H9 (cell line): Measurements from ENCODE around the gene HECA. TPM values are rescaled to one million over a fixed set of nuclear protein-coding genes. Genes with fewer than 3 reads are reported as not detected.
A peak's percentile ranks its signal among the peaks of the same experiment; 100 is the strongest.

Source experiments
- DNase-seq: peaks from one replicate; pipeline ENCODE4 v3.0.0-alpha.2; 2017
- H2AFZ ChIP-seq: one replicate; pipeline ENCODE4 v1.6.1; 2013; ENCODE audit warnings: mild to moderate bottlenecking, low read length, control low read depth, moderate library complexity
- H2AK5ac ChIP-seq: 2 replicates; pipeline ENCODE4 v1.6.1; 2013; ENCODE audit warnings: low read length, control low read depth, mixed read lengths; ENCODE audit not compliant: insufficient read length
- H2BK120ac ChIP-seq: one replicate; pipeline ENCODE4 v1.6.1; 2013; ENCODE audit warnings: low read depth, mild to moderate bottlenecking, low read length, control low read depth, inconsistent platforms; ENCODE audit not compliant: poor library complexity, severe bottlenecking
- H2BK12ac ChIP-seq: 2 replicates; pipeline ENCODE4 v1.6.1; 2013; ENCODE audit warnings: low read length, control low read depth, mixed read lengths, low read depth; ENCODE audit not compliant: insufficient read length
- H2BK15ac ChIP-seq: 2 replicates; pipeline ENCODE4 v1.6.1; 2013; ENCODE audit warnings: low read depth, low read length, control low read depth
- H2BK20ac ChIP-seq: one replicate; pipeline ENCODE4 v1.6.1; 2013; ENCODE audit warnings: low read depth, mild to moderate bottlenecking, low read length, control low read depth, inconsistent platforms; ENCODE audit not compliant: poor library complexity, severe bottlenecking
- H2BK5ac ChIP-seq: 2 replicates; pipeline ENCODE4 v1.6.1; 2013; ENCODE audit warnings: low read length, control low read depth, mixed read lengths; ENCODE audit not compliant: insufficient read length
- H3K14ac ChIP-seq: 2 replicates; pipeline ENCODE4 v1.6.1; 2013; ENCODE audit warnings: low read length, control low read depth; ENCODE audit not compliant: insufficient read depth
- H3K18ac ChIP-seq: 2 replicates; pipeline ENCODE4 v1.6.1; 2013; ENCODE audit warnings: low read depth, mild to moderate bottlenecking, mixed read lengths, low read length, control low read depth; ENCODE audit not compliant: insufficient read length
- H3K23ac ChIP-seq: 2 replicates; pipeline ENCODE4 v1.6.1; 2013; ENCODE audit warnings: low read length, control low read depth, mixed read lengths, low read depth; ENCODE audit not compliant: insufficient read length
- H3K23me2 ChIP-seq: 2 replicates; pipeline ENCODE4 v1.6.1; 2013; ENCODE audit warnings: low read depth, mild to moderate bottlenecking, mixed read lengths, low read length, control low read depth; ENCODE audit not compliant: insufficient read length, poor library complexity, severe bottlenecking
- H3K27ac ChIP-seq: 2 replicates; pipeline ENCODE4 v1.5.1; 2013; ENCODE audit warnings: low read length, control low read depth, mixed read lengths, low read depth; ENCODE audit not compliant: insufficient read length
- H3K27me3 ChIP-seq: 2 replicates; pipeline ENCODE4 v1.6.1; 2013; ENCODE audit warnings: low read length, control low read depth, inconsistent platforms; ENCODE audit not compliant: insufficient read depth
- H3K4ac ChIP-seq: 2 replicates; pipeline ENCODE4 v1.6.1; 2013; ENCODE audit warnings: low read depth, mild to moderate bottlenecking, control low read depth, inconsistent platforms, low read length, moderate library complexity
- H3K4me1 ChIP-seq: 2 replicates; pipeline ENCODE4 v1.6.1; 2013; ENCODE audit warnings: low read length, control low read depth, inconsistent platforms; ENCODE audit not compliant: insufficient read depth
- H3K4me2 ChIP-seq: 2 replicates; pipeline ENCODE4 v1.6.1; 2013; ENCODE audit warnings: low read length, control low read depth, mixed read lengths; ENCODE audit not compliant: insufficient read length, insufficient read depth
- H3K56ac ChIP-seq: 2 replicates; pipeline ENCODE4 v1.6.1; 2013; ENCODE audit warnings: low read depth, mild to moderate bottlenecking, mixed read lengths, low read length, control low read depth; ENCODE audit not compliant: insufficient read length
- H3K79me1 ChIP-seq: 2 replicates; pipeline ENCODE4 v1.6.1; 2013; ENCODE audit warnings: low read depth, mild to moderate bottlenecking, moderate library complexity, low read length, control low read depth, inconsistent platforms; ENCODE audit not compliant: insufficient read depth, poor library complexity, severe bottlenecking
- H3K79me2 ChIP-seq: 2 replicates; pipeline ENCODE4 v1.6.1; 2013; ENCODE audit warnings: low read length, control low read depth, inconsistent platforms; ENCODE audit not compliant: insufficient read depth
- H3K9ac ChIP-seq: 2 replicates; pipeline ENCODE4 v1.6.1; 2013; ENCODE audit warnings: low read length, control low read depth, mixed read lengths; ENCODE audit not compliant: insufficient read length; ENCODE audit errors: extremely low read depth
- H3K9me3 ChIP-seq: one replicate; pipeline ENCODE4 v1.6.1; 2013; ENCODE audit warnings: low read depth, low read length, inconsistent platforms; ENCODE audit not compliant: control insufficient read depth
- H3T11ph ChIP-seq: one replicate; pipeline ENCODE4 v1.6.1; 2013; ENCODE audit warnings: mild to moderate bottlenecking, low read length, control low read depth, inconsistent platforms
- H4K20me1 ChIP-seq: one replicate; pipeline ENCODE4 v1.6.1; 2013; ENCODE audit not compliant: control insufficient read depth, insufficient read length, insufficient read depth
- H4K5ac ChIP-seq: 2 replicates; pipeline ENCODE4 v1.6.1; 2013; ENCODE audit warnings: low read depth, mild to moderate bottlenecking, mixed read lengths, low read length, control low read depth; ENCODE audit not compliant: insufficient read length
- H4K8ac ChIP-seq: replicated peaks from 2 replicates; pipeline ENCODE4 v1.6.1; 2013; ENCODE audit warnings: low read length, control low read depth, mixed read lengths, low read depth; ENCODE audit not compliant: insufficient read length
- H4K91ac ChIP-seq: 2 replicates; pipeline ENCODE4 v1.6.1; 2013; ENCODE audit warnings: low read depth, mild to moderate bottlenecking, moderate library complexity, mixed read lengths, low read length, control low read depth; ENCODE audit not compliant: insufficient read length
- H3K27ac Mint-ChIP-seq, 3 experiments: 2 replicates in 2 of 3; 3 replicates in 1 of 3; pipeline ENCODE4 v1.8.0; 2020 to 2021; ENCODE audit warnings: mixed read lengths in 3 of 3, mild to moderate bottlenecking in 1 of 3, moderate library complexity in 1 of 3
- H3K27me3 Mint-ChIP-seq: 2 replicates; pipeline ENCODE4 v1.8.0; 2021; ENCODE audit warnings: low read depth, mild to moderate bottlenecking, moderate library complexity, mixed read lengths
- H3K36me3 Mint-ChIP-seq, 3 experiments: 2 replicates in 2 of 3; 3 replicates in 1 of 3; pipeline ENCODE4 v1.8.0; 2020 to 2021; ENCODE audit warnings: low read depth in 3 of 3, mixed read lengths in 3 of 3; ENCODE audit not compliant: insufficient read depth in 1 of 3
- H3K4me1 Mint-ChIP-seq, 2 experiments: 2 replicates each; pipeline ENCODE4 v1.8.0; 2020; ENCODE audit warnings: mixed read lengths in 2 of 2
- H3K4me3 Mint-ChIP-seq, 2 experiments: 2 replicates in 1 of 2; 3 replicates in 1 of 2; pipeline ENCODE4 v1.8.0; 2020 to 2021; ENCODE audit warnings: mild to moderate bottlenecking in 2 of 2, mixed read lengths in 2 of 2, moderate library complexity in 1 of 2
- H3K9me3 Mint-ChIP-seq, 2 experiments: 2 replicates in 1 of 2; 3 replicates in 1 of 2; pipeline ENCODE4 v1.8.0; 2020; ENCODE audit warnings: mild to moderate bottlenecking in 2 of 2, mixed read lengths in 2 of 2, moderate library complexity in 1 of 2
- CTCF ChIP-seq: fragments of 200-600 bp; sonication (generic); conservative IDR thresholded peaks from 3 replicates; pipeline ENCODE4 v1.8.0; 2021; ENCODE audit warnings: antibody characterized with exemption, mild to moderate bottlenecking
- WGBS: extraction: QIAGEN DNeasy Blood & Tissue Kit; methylation state at CpG from one replicate; pipeline ENCODE4 v1.1.7; 2013; ENCODE audit warnings: missing lambda C conversion rate, low lambda C conversion rate, mixed read lengths; ENCODE audit not compliant: insufficient read length; ENCODE audit errors: extremely low coverage; 5-methylcytosine and 5-hydroxymethylcytosine counted together
- total RNA-seq: library from RNA; stranded (reverse); gene quantifications from 2 replicates; pipeline ENCODE4 v1.2.1, GENCODE V29; 2021

HECA gene
- total RNA-seq, 1 experiment from 2014 or later: 4.8 TPM

DNA sequence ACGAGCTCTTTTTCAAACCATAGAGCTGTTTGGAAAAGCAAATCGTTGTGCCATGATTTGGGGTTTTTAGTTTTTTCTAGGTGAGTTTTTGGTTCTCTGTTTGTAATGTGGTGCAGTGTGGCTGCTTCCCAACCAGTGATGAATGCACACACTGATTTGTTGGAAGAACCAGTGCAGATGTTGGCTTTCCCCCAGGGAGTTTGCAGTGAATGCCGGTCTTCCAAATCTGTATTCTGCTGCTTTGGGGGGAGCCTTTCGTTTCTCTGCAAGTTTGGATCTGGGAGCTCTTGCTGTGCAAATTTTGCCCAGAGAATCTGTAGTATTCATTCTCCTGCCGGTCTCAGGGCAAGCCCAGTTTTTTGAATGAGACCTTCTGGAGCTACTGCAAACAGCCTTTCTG, 14.5 kb downstream of the HECA start:
- Histone ChIP-seq H3K14ac (no peak overlapping the region), H3K9ac (no peak overlapping the region), H3K23ac (no peak overlapping the region), H3K56ac (no peak overlapping the region), H3K27ac (no peak overlapping the region), H3K79me2 (no peaks in the 10 kb centered on the region), H2BK20ac (no peak overlapping the region), H3K4me1 (no peaks in the 10 kb centered on the region; the same call in 1 of the 2 replicates), H4K8ac (no peak overlapping the region), H3K9me3 (no peaks in the 10 kb centered on the region), H3K4ac (no peak overlapping the region), H2AFZ (no peak overlapping the region), H2BK15ac (no peak overlapping the region), H3K4me2 (no peak overlapping the region), H3K23me2 (no peaks in the 10 kb centered on the region), H4K20me1 (no peaks in the 10 kb centered on the region), H3T11ph (no peak overlapping the region), H2BK120ac (no peak overlapping the region), H3K79me1 (no peaks in the 10 kb centered on the region), H4K5ac (no peak overlapping the region), H2AK5ac (no peak overlapping the region), H2BK12ac (no peak overlapping the region), H4K91ac (no peak overlapping the region), H3K18ac (no peak overlapping the region), H2BK5ac (no peak overlapping the region), H3K27me3 (no peaks in the 10 kb centered on the region)
- H3K9me3 Mint-ChIP-seq: no peaks in the 10 kb centered on the region
- no peak for TF ChIP-seq CTCF
- no peak for DNase-seq
- WGBS: no CpG with 5 or more reads among the region's 5 CpGs
- no peaks in the 10 kb centered on the region for H3K27me3 Mint-ChIP-seq
- H3K27ac Mint-ChIP-seq: peak overlapping the region in 2 of 3 experiments; percentile 19 to 59; a peak in 3 of 7 replicates
- H3K4me1 Mint-ChIP-seq: peaks cover 30 to 36% of the 10 kb centered on the region in 2 experiments
- H3K36me3 Mint-ChIP-seq: no peaks in the 10 kb centered on the region
- no peak overlapping the region; a peak in 1 of 5 replicates for H3K4me3 Mint-ChIP-seq
